Breast epithelium (tissue), 3 donors: Measurements from ENCODE around the gene TOX2.

ENCODE experiments used
- CTCF ChIP-seq, 3 donors: fragments of 450-650 bp; IDR thresholded peaks; one replicate each; pipeline ENCODE4 v1.5.1; 2016 to 2017; ENCODE audit warnings: antibody characterized with exemption in 3 of 3, mild to moderate bottlenecking in 3 of 3, moderate library complexity in 3 of 3
- POLR2A ChIP-seq: fragments of 450-650 bp; IDR thresholded peaks from one replicate; pipeline ENCODE4 v1.6.1; 2016; ENCODE audit warnings: antibody characterized with exemption, mild to moderate bottlenecking, moderate library complexity

GRCh38 chr20:43961541-43962471 lies 47.2 kb downstream of the TOX2 start:
- no peak for TF ChIP-seq CTCF (IDR thresholded peaks at IDR 0.05)
- TF ChIP-seq POLR2A: no peak
